K562 (cell line): ENCODE results near the gene RDH14. TPM values are rescaled to one million over a fixed set of nuclear protein-coding genes. Genes with fewer than 3 reads are reported as not detected.

Experiments
- ATAC-seq: fragments of 200-7000 bp; cut with Tn5 transposase; 3 replicates; pipeline ENCODE4 v1.9.1; 2020; ENCODE audit warnings: moderate library complexity
- BruUV-seq: library from RNA; stranded (reverse); fragments of 400-500 nt; replicated peaks from 2 replicates; lab custom pipeline; 2021; lab: Mats Ljungman, UMichigan
- CTCF ChIA-PET: fragments of 300-600 bp; formaldehyde crosslinking; extraction: SDS; loops from one replicate; lab custom pipeline; 2021; ENCODE audit warnings: low intra/inter-chr PET ratio; lab: Yijun Ruan, JAX
- POLR2A ChIA-PET: fragments of 300-600, 350-650 bp; sonication (Branson Sonifier 250); formaldehyde crosslinking; extraction: SDS; loops from one replicate; lab custom pipeline; 2021; ENCODE audit warnings: antibody characterized with exemption, inconsistent platforms; lab: Yijun Ruan, JAX
- DNase-seq, 4 experiments: peaks; one replicate each; pipeline versions ENCODE4 v3.0.0 to v3.0.0-alpha.2; 2011 to 2018; ENCODE audit warnings: low spot score in 3 of 4, mixed read lengths in 3 of 4; ENCODE audit errors: extremely low read depth in 1 of 4
- FAIRE-seq: peaks from 2 replicates; lab custom pipeline; 2011; peaks lifted over from hg19 to GRCh38; lab: Jason Lieb, UNC
- H2AFZ ChIP-seq: 2 replicates; pipeline ENCODE4 v1.6.0; 2011; ENCODE audit warnings: low read depth, low read length, control low read depth, inconsistent platforms
- H3K27ac ChIP-seq: fragments of 200-600 bp; 3 replicates; pipeline ENCODE4 v1.8.0; 2011; ENCODE audit warnings: low read depth, mild to moderate bottlenecking, control low read depth, inconsistent platforms, low read length, moderate library complexity, mixed read lengths; ENCODE audit errors: extremely low read depth
- H3K27me3 ChIP-seq, 2 experiments: fragments of 300-600 bp in 1 of 2; 2 replicates in 1 of 2; 3 replicates in 1 of 2; pipeline versions ENCODE4 v1.6.0 to v1.8.0; 2011; ENCODE audit warnings: inconsistent platforms in 2 of 2, low read length in 2 of 2, mild to moderate bottlenecking in 1 of 2, mixed read lengths in 1 of 2, moderate library complexity in 1 of 2; ENCODE audit not compliant: control insufficient read depth in 2 of 2, insufficient read depth in 2 of 2
- H3K36me3 ChIP-seq: fragments of 300-600 bp; 3 replicates; pipeline ENCODE4 v1.8.0; 2011; ENCODE audit warnings: mild to moderate bottlenecking, low read length, inconsistent platforms; ENCODE audit not compliant: control insufficient read depth, insufficient read depth
- H3K4me1 ChIP-seq, 2 experiments: fragments of 200-600 bp in 1 of 2; replicated peaks in 1 of 2; 2 replicates in 1 of 2; 3 replicates in 1 of 2; pipeline versions ENCODE4 v1.5.1 to v1.8.0; 2011; ENCODE audit warnings: inconsistent platforms in 2 of 2, low read length in 2 of 2, mild to moderate bottlenecking in 1 of 2, mixed read lengths in 1 of 2, moderate library complexity in 1 of 2; ENCODE audit not compliant: control insufficient read depth in 2 of 2, insufficient read depth in 2 of 2
- H3K4me2 ChIP-seq: 2 replicates; pipeline ENCODE4 v1.6.1; 2011; ENCODE audit warnings: low read length, control low read depth, inconsistent platforms, mixed read lengths; ENCODE audit not compliant: insufficient read depth
- H3K4me3 ChIP-seq: fragments of 200-600 bp; sonication (generic), shearing (Covaris generic); 2 replicates; pipeline ENCODE4 v1.5.1; 2016; ENCODE audit warnings: control low read depth, inconsistent platforms
- H3K79me2 ChIP-seq: fragments of 200-600 bp; 3 replicates; pipeline ENCODE4 v1.8.0; 2011; ENCODE audit warnings: low read length, inconsistent platforms; ENCODE audit not compliant: control insufficient read depth, insufficient read depth
- H3K9ac ChIP-seq, 2 experiments: 2 replicates each; pipeline versions ENCODE4 v1.6.0 to v1.6.1; 2011; ENCODE audit warnings: low read depth in 2 of 2, low read length in 2 of 2, control low read depth in 1 of 2, inconsistent platforms in 1 of 2, mild to moderate bottlenecking in 1 of 2, mixed read lengths in 1 of 2; ENCODE audit not compliant: insufficient read depth in 1 of 2
- H3K9me1 ChIP-seq: one replicate; pipeline ENCODE4 v1.6.0; 2011; ENCODE audit warnings: inconsistent platforms, mild to moderate bottlenecking, low read length, moderate library complexity; ENCODE audit not compliant: control insufficient read depth, insufficient read depth
- H3K9me3 ChIP-seq: replicated peaks from 2 replicates; pipeline ENCODE4 v1.5.1; 2011; ENCODE audit warnings: low read depth, low read length, inconsistent platforms; ENCODE audit not compliant: control insufficient read depth, insufficient read depth
- H4K20me1 ChIP-seq: replicated peaks from 2 replicates; pipeline ENCODE4 v1.6.1; 2011; ENCODE audit warnings: low read length, inconsistent platforms, mixed read lengths; ENCODE audit not compliant: control insufficient read depth, insufficient read depth
- BCL6 ChIP-seq: fragments of 250-450 bp; sonication (Bioruptor Pico); IDR thresholded peaks from 2 replicates; pipeline ENCODE4 v1.4.0; 2020
- ERF ChIP-seq: fragments of 450-650 bp; formaldehyde crosslinking; IDR thresholded peaks from 2 replicates; pipeline ENCODE4 v1.4.0; 2020; ENCODE audit warnings: mild to moderate bottlenecking, mixed read lengths
- HDAC3 ChIP-seq: fragments of 450-650 bp; IDR thresholded peaks from 2 replicates; pipeline ENCODE4 v1.6.1; 2018; ENCODE audit warnings: borderline replicate concordance, mild to moderate bottlenecking, moderate library complexity; ENCODE audit not compliant: partially characterized antibody
- KAT7 ChIP-seq: sonication (generic); formaldehyde crosslinking; IDR thresholded peaks from 2 replicates; pipeline ENCODE4 v1.8.0; 2022; ENCODE audit warnings: missing genetic modification reagents, mild to moderate bottlenecking, borderline replicate concordance
- MAZ ChIP-seq, 2 experiments: fragments of 450-650 bp in 1 of 2; sonication (generic) in 1 of 2; formaldehyde crosslinking; IDR thresholded peaks in 1 of 2; conservative IDR thresholded peaks in 1 of 2; 2 replicates each; pipeline versions ENCODE4 v1.4.0 to v1.5.0; 2020; ENCODE audit warnings: mild to moderate bottlenecking in 1 of 2, missing genetic modification reagents in 1 of 2
- POLR2A ChIP-seq: fragments of 450-650 bp; conservative IDR thresholded peaks from 2 replicates; pipeline ENCODE4 v1.6.1; 2016
- POLR3G ChIP-seq: IDR thresholded peaks from 2 replicates; pipeline ENCODE4 v1.6.1; 2011; ENCODE audit not compliant: insufficient read length, insufficient replicate concordance; ENCODE audit errors: extremely low read depth
- ZBTB12 ChIP-seq: fragments of 250-450 bp; sonication (Bioruptor Pico); IDR thresholded peaks from 2 replicates; pipeline ENCODE4 v1.4.0; 2020
- ZNF263 ChIP-seq: sonication (generic); formaldehyde crosslinking; IDR thresholded peaks from 2 replicates; pipeline ENCODE4 v1.8.0; 2022; ENCODE audit warnings: mild to moderate bottlenecking, missing genetic modification reagents, borderline replicate concordance
- ZNF586 ChIP-seq: fragments of 450-650 bp; formaldehyde crosslinking; conservative IDR thresholded peaks from 2 replicates; pipeline ENCODE4 v1.4.0; 2020; ENCODE audit warnings: mild to moderate bottlenecking, moderate library complexity
- WGBS: fragments of 100-300 bp; shearing (Covaris generic); methylation state at CpG from one replicate; pipeline ENCODE4 v1.1.6; 2016; ENCODE audit warnings: low coverage, mixed read lengths; ENCODE audit not compliant: insufficient coverage; ENCODE audit errors: missing lambda C conversion rate; 5-methylcytosine and 5-hydroxymethylcytosine counted together
- in situ Hi-C: fragments of 300-500 bp; cut with MboI; formaldehyde crosslinking; loops from 4 replicates; pipeline ENCODE4 v1.15.0; 2018; ENCODE audit warnings: inconsistent platforms, mixed read lengths
- intact Hi-C: fragments of 100-400 bp; cut with micrococcal nuclease; formaldehyde crosslinking; loops from 2 replicates; pipeline ENCODE4 v1.14.2; 2022
- polyA plus RNA-seq, 8 experiments: library from polyadenylated mRNA; depleted of rRNA in 4 of 8; stranded (reverse) in 5 of 8; unstranded in 3 of 8; fragments of >200 nt; fragmentation: Nextera tagmentation in 2 of 8; fragmentation: Illumina TruSeq in 1 of 8; extraction: Ambion mirVana in 2 of 8; extraction: Trizol in 1 of 8; gene quantifications; 2 replicates each; pipeline versions ENCODE4 v1.2.1 to v1.2.3, GENCODE V29; 2011 to 2014; ENCODE audit warnings: inconsistent platforms in 1 of 8, missing spikeins in 1 of 8
- total RNA-seq, 7 experiments: library from RNA; depleted of rRNA in 6 of 7; stranded (reverse); fragments of >200 nt in 6 of 7; fragmentation: Illumina TruSeq in 2 of 7; extraction: Trizol in 2 of 7; gene quantifications; 2 replicates each; pipeline versions ENCODE4 v1.2.1 to v1.2.3, GENCODE V29; 2011 to 2021; ENCODE audit warnings: low replicate concordance in 1 of 7
- TF ChIP-seq, protein P1 (sequence below): fragments of 250-450 bp; sonication (Bioruptor Pico); IDR thresholded peaks from 2 replicates; pipeline ENCODE4 v1.5.0; 2022; ENCODE audit warnings: mild to moderate bottlenecking

Gene RDH14
- total and polyA plus RNA-seq, 9 of the 15 experiments (the other 6 are each of a cell fraction or from before 2014, with no cell fraction given) = 6.7 to 26.2 (median 20.9) TPM

DNA sequence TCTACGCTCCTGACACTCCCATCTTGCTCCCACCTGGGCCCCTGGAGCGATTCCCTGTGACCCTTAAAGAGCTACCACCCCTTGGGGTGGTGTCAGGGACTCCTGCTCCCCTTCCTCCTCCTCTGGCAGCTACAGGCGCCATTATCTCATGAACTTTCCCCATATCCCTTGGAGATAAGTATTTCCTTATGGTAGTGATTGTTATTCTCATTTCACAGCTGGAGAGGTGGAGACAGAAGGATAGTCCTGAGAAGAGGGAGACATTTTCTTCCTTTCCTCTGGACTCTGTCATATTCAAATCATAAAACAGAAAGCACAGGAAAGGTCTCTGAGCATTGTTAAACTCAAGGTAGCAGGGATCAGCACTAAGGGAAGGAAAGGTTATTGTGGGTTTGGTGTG, 34.6 kb downstream of the RDH14 start:
- Histone ChIP-seq H3K4me2 (no peak overlapping the region), H3K79me2 (no peaks in the 10 kb centered on the region), H3K4me3 (no peak overlapping the region), H2AFZ (no peak overlapping the region), H3K9ac (no peak overlapping the region), H3K36me3 (no peaks in the 10 kb centered on the region), H3K4me1 (no peaks in the 10 kb centered on the region), H3K27me3 (no peaks in the 10 kb centered on the region; a peak in 1 of 5 replicates), H3K27ac (no peak overlapping the region), H3K9me1 (no peaks in the 10 kb centered on the region), H4K20me1 (no peaks in the 10 kb centered on the region), H3K9me3 (no peaks in the 10 kb centered on the region)
- TF ChIP-seq ZNF586 (CRISPR knock-in tag) = no peak
- no peak for TF ChIP-seq ZNF263 (CRISPR knock-in tag)
- TF ChIP-seq POLR3G = no peak
- no TSS peak for BruUV-seq
- no peak for ATAC-seq
- in situ Hi-C loops (no loop called here), intact Hi-C loops (no loop called here)
- 0% methylated on average over 3 of the region's 3 CpGs for WGBS
- DNase-seq = no peak
- no peak for FAIRE-seq
- ChIA-PET CTCF (no interaction called here), POLR2A (interaction anchor here (0.7 kb wide), 1 partner anchor 1147 kb away, joined by 3 read pairs; no protein-coding TSS in a partner anchor)

GRCh38 chr2:18525236-18525635, 35.2 kb downstream of the RDH14 start:
- Histone ChIP-seq H3K9ac (no peak overlapping the region), H3K9me3 (no peaks in the 10 kb centered on the region), H3K4me2 (no peak overlapping the region), H3K4me1 (no peaks in the 10 kb centered on the region), H3K9me1 (no peaks in the 10 kb centered on the region), H3K36me3 (no peaks in the 10 kb centered on the region), H3K27me3 (no peaks in the 10 kb centered on the region; a peak in 1 of 5 replicates), H3K27ac (no peak overlapping the region), H2AFZ (no peak overlapping the region), H3K4me3 (no peak overlapping the region), H4K20me1 (no peaks in the 10 kb centered on the region)
- WGBS = 5% methylated on average over 2 of the region's 2 CpGs
- in situ Hi-C loops (no loop called here), intact Hi-C loops (no loop called here)
- ChIA-PET CTCF (no interaction called here), POLR2A (interaction anchor here (0.7 kb wide), 1 partner anchor 1147 kb away, joined by 3 read pairs; no protein-coding TSS in a partner anchor)
- ATAC-seq = no peak
- no TSS peak for BruUV-seq
- TF ChIP-seq BCL6 (CRISPR knock-in tag) (no peak), MAZ (CRISPR knock-in tag; conservative IDR thresholded peaks at IDR 0.05 in 1 of 2, IDR thresholded peaks at IDR 0.05 in 1 of 2) (no peak), ZBTB12 (no peak), KAT7 (no peak), HDAC3 (no peak), ERF (CRISPR knock-in tag) (no peak), POLR2A (no peak)
- TF ChIP-seq, protein P1, sequence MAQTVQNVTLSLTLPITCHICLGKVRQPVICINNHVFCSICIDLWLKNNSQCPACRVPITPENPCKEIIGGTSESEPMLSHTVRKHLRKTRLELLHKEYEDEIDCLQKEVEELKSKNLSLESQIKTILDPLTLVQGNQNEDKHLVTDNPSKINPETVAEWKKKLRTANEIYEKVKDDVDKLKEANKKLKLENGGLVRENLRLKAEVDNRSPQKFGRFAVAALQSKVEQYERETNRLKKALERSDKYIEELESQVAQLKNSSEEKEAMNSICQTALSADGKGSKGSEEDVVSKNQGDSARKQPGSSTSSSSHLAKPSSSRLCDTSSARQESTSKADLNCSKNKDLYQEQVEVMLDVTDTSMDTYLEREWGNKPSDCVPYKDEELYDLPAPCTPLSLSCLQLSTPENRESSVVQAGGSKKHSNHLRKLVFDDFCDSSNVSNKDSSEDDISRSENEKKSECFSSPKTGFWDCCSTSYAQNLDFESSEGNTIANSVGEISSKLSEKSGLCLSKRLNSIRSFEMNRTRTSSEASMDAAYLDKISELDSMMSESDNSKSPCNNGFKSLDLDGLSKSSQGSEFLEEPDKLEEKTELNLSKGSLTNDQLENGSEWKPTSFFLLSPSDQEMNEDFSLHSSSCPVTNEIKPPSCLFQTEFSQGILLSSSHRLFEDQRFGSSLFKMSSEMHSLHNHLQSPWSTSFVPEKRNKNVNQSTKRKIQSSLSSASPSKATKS (CRISPR knock-in tag) = no peak
- TF ChIP-seq, all 486 proteins: peak for 0
- H3K79me2 ChIP-seq = no peaks in the 10 kb centered on the region
- FAIRE-seq (no peak), DNase-seq (no peak)
